Esophagus muscularis mucosa (tissue), 4 donors: ENCODE data around the gene THSD4. TPM values are rescaled to one million over a fixed set of nuclear protein-coding genes. Genes with fewer than 3 reads are reported as not detected.
"Not testable (repeated sequence)": the region's sequence is repeated elsewhere in the genome, so short reads cannot be mapped to it uniquely, and the experiment has no call there.

Experiments used
- DNase-seq: peaks from one replicate; pipeline ENCODE4 v3.0.0-alpha.2; 2017; ENCODE audit errors: extremely low spot score
- H3K27ac ChIP-seq, 4 donors: fragments of 200-600 bp; sonication (generic); replicated peaks in 1 of 4; 1 replicate in 3 of 4; 2 replicates in 1 of 4; pipeline ENCODE4 v1.5.1; 2016 to 2019; ENCODE audit warnings: mild to moderate bottlenecking in 1 of 4
- H3K27me3 ChIP-seq, 4 donors: fragments of 200-600 bp; sonication (generic); one replicate each; pipeline versions ENCODE4 v1.5.1 to v1.6.0; 2016 to 2019
- H3K36me3 ChIP-seq, 4 donors: fragments of 200-600 bp; sonication (generic); one replicate each; pipeline ENCODE4 v1.5.1; 2016 to 2019
- H3K4me1 ChIP-seq, 4 donors: fragments of 200-600 bp; sonication (generic); one replicate each; pipeline ENCODE4 v1.5.1; 2016 to 2019
- H3K4me3 ChIP-seq, 4 donors: fragments of 200-600 bp; sonication (generic); 1 replicate in 2 of 4; 2 replicates in 2 of 4; pipeline ENCODE4 v1.5.1; 2016 to 2019; ENCODE audit warnings: mild to moderate bottlenecking in 4 of 4, moderate library complexity in 1 of 4
- H3K9me3 ChIP-seq, 4 donors: fragments of 200-600 bp; sonication (generic); 1 replicate in 3 of 4; 2 replicates in 1 of 4; pipeline ENCODE4 v1.5.1; 2016 to 2019
- CTCF ChIP-seq, 3 experiments: fragments of 200-600 bp in 2 of 3; fragments of 450-650 bp in 1 of 3; sonication (generic) in 2 of 3; IDR thresholded peaks; one replicate each; pipeline ENCODE4 v1.5.1; 2017 to 2019; ENCODE audit warnings: antibody characterized with exemption in 3 of 3, mild to moderate bottlenecking in 2 of 3, moderate library complexity in 1 of 3
- EP300 ChIP-seq: sonication (generic); formaldehyde crosslinking; IDR thresholded peaks from one replicate; pipeline ENCODE4 v1.6.1; 2017; ENCODE audit warnings: antibody characterized with exemption
- POLR2A ChIP-seq: fragments of 450-650 bp; IDR thresholded peaks from one replicate; pipeline ENCODE4 v1.6.1; 2017; ENCODE audit warnings: antibody characterized with exemption, moderate library complexity, mild to moderate bottlenecking, low read depth
- POLR2AphosphoS5 ChIP-seq, 2 donors: sonication (generic); formaldehyde crosslinking; IDR thresholded peaks; one replicate each; pipeline ENCODE4 v1.6.1; 2017; ENCODE audit warnings: antibody characterized with exemption in 2 of 2
- WGBS: methylation state at CpG from one replicate; pipeline ENCODE4 v1.1.5; 2018; 5-methylcytosine and 5-hydroxymethylcytosine counted together
- intact Hi-C: fragments of 100-400 bp; cut with DNase I; formaldehyde crosslinking; loops from one replicate; pipeline ENCODE4 v1.15.1; 2023
- total RNA-seq, 4 donors: library from RNA; depleted of rRNA; stranded (reverse); fragments of >200 nt; gene quantifications; one replicate each; pipeline versions ENCODE4 v1.1.0 to v1.2.1, GENCODE V29; 2016

THSD4 gene
- total RNA-seq, 4 donors from 2014 or later, result 3.2 to 6.6 (median 5.6) TPM

- H3K27ac ChIP-seq, result no peak overlapping the region
- H3K9me3 ChIP-seq, result no peaks in the 10 kb centered on the region
- H3K4me3 ChIP-seq, result no peak overlapping the region
- no peaks in the 10 kb centered on the region for H3K36me3 ChIP-seq
- H3K4me1 ChIP-seq, result peaks cover 0 to 4% (median 2%) of the 10 kb centered on the region in 4 donors
- 63% methylated on average over 3 of the region's 3 CpGs for whole genome bisulfite sequencing
- H3K27me3 ChIP-seq, result no peaks in the 10 kb centered on the region
- TF ChIP-seq EP300, result no peak
- TF ChIP-seq CTCF (IDR thresholded peaks at IDR 0.05), result no peak
- no peak for TF ChIP-seq POLR2AphosphoS5 (IDR thresholded peaks at IDR 0.05)
- TF ChIP-seq POLR2A, result no peak
- intact Hi-C loops, result no loop called here
- no peak for DNase-seq
These were observed 251.7 kb downstream of the THSD4 start for GRCh38 chr15:71366926-71367325.

GRCh38 chr15:71367737-71368136, 252.5 kb downstream of the THSD4 start:
- intact Hi-C loops, H3K27me3 ChIP-seq, H3K4me3 ChIP-seq, H3K27ac ChIP-seq, DNase-seq, H3K36me3 ChIP-seq, H3K9me3 ChIP-seq, H3K4me1 ChIP-seq: not testable (repeated sequence)
- WGBS, result 100% methylated on average over 1 of the region's 1 CpG

- H3K36me3 ChIP-seq, H3K9me3 ChIP-seq, H3K27ac ChIP-seq, H3K27me3 ChIP-seq, DNase-seq, H3K4me3 ChIP-seq, intact Hi-C loops: not testable (repeated sequence)
- 74% methylated on average over 7 of the region's 7 CpGs for WGBS
- peaks cover 17 to 28% (median 23%) of the 10 kb centered on the region in 4 donors for H3K4me1 ChIP-seq
These were observed 257.5 kb downstream of the THSD4 start for GRCh38 chr15:71372769-71373168.

GRCh38 chr15:71373917-71374316, 258.6 kb downstream of the THSD4 start:
- 88% methylated on average over 1 of the region's 1 CpG for WGBS
- Histone ChIP-seq H3K36me3 (no peaks in the 10 kb centered on the region), H3K27me3 (no peaks in the 10 kb centered on the region), H3K4me3 (no peak overlapping the region), H3K4me1 (peaks cover 17 to 28% (median 23%) of the 10 kb centered on the region in 4 donors), H3K9me3 (no peaks in the 10 kb centered on the region), H3K27ac (no peak overlapping the region)
- no peak for DNase-seq
- TF ChIP-seq EP300 (no peak), POLR2A (no peak), POLR2AphosphoS5 (IDR thresholded peaks at IDR 0.05) (no peak)
- intact Hi-C loops, result no loop called here

GRCh38 chr15:71374607-71375352, 259.5 kb downstream of the THSD4 start:
- no peak for DNase-seq
- intact Hi-C loops, result no loop called here
- Histone ChIP-seq H3K4me3 (no peak overlapping the region), H3K9me3 (no peaks in the 10 kb centered on the region), H3K4me1 (peaks cover 17 to 28% (median 23%) of the 10 kb centered on the region in 4 donors), H3K27ac (no peak overlapping the region), H3K36me3 (no peaks in the 10 kb centered on the region), H3K27me3 (no peaks in the 10 kb centered on the region)
- no peak for TF ChIP-seq EP300
- TF ChIP-seq POLR2A, result no peak
- peak in 1 of 2 donors; percentile 17 for TF ChIP-seq POLR2AphosphoS5 (IDR thresholded peaks at IDR 0.05)
- 56% methylated on average over 6 of the region's 6 CpGs for WGBS

- no peak overlapping the region for H3K4me3 ChIP-seq
- TF ChIP-seq CTCF (IDR thresholded peaks at IDR 0.05) (no peak), EP300 (no peak), POLR2A (no peak), POLR2AphosphoS5 (IDR thresholded peaks at IDR 0.05) (no peak)
- intact Hi-C loops, result no loop called here
- peaks cover 17 to 28% (median 23%) of the 10 kb centered on the region in 4 donors for H3K4me1 ChIP-seq
- H3K27me3 ChIP-seq, result no peaks in the 10 kb centered on the region
- WGBS, result 96% methylated on average over 3 of the region's 3 CpGs
- no peak overlapping the region for H3K27ac ChIP-seq
- no peaks in the 10 kb centered on the region for H3K36me3 ChIP-seq
- H3K9me3 ChIP-seq, result no peaks in the 10 kb centered on the region
- DNase-seq, result no peak
These were observed 260.7 kb downstream of the THSD4 start for GRCh38 chr15:71375934-71376333.

GRCh38 chr15:71379893-71380292, 264.6 kb downstream of the THSD4 start:
- 78% methylated on average over 2 of the region's 2 CpGs for WGBS
- Histone ChIP-seq H3K4me1 (peaks cover 6 to 12% (median 9%) of the 10 kb centered on the region in 4 donors), H3K27me3 (no peaks in the 10 kb centered on the region), H3K9me3 (no peaks in the 10 kb centered on the region), H3K4me3 (no peak overlapping the region), H3K27ac (no peak overlapping the region), H3K36me3 (no peaks in the 10 kb centered on the region)
- DNase-seq, result no peak
- intact Hi-C loops, result loop anchor here (10.0 kb wide), 1 partner anchor 265 kb away; the partner anchor contains the start of gene THSD4
- no peak for TF ChIP-seq POLR2AphosphoS5 (IDR thresholded peaks at IDR 0.05)
- TF ChIP-seq POLR2A, result no peak
- TF ChIP-seq CTCF (IDR thresholded peaks at IDR 0.05), result no peak
- no peak for TF ChIP-seq EP300
